Thyroid gland (tissue), 4 donors: ENCODE measurements around the gene SYAP1.

Source experiments
- POLR2A ChIP-seq, 2 donors: fragments of 450-650 bp; IDR thresholded peaks; one replicate each; pipeline ENCODE4 v1.6.1; 2017; ENCODE audit warnings: antibody characterized with exemption in 2 of 2, mild to moderate bottlenecking in 2 of 2, moderate library complexity in 1 of 2
- TF ChIP-seq, protein P1 (sequence below), 6 experiments: fragments of 200-600 bp in 3 of 6; fragments of 450-650 bp in 3 of 6; sonication (generic) in 3 of 6; IDR thresholded peaks; one replicate each; pipeline ENCODE4 v1.5.1; 2016 to 2019; ENCODE audit warnings: antibody characterized with exemption in 6 of 6, mild to moderate bottlenecking in 2 of 6, inconsistent platforms in 1 of 6, moderate library complexity in 1 of 6

- TF ChIP-seq, protein P1, sequence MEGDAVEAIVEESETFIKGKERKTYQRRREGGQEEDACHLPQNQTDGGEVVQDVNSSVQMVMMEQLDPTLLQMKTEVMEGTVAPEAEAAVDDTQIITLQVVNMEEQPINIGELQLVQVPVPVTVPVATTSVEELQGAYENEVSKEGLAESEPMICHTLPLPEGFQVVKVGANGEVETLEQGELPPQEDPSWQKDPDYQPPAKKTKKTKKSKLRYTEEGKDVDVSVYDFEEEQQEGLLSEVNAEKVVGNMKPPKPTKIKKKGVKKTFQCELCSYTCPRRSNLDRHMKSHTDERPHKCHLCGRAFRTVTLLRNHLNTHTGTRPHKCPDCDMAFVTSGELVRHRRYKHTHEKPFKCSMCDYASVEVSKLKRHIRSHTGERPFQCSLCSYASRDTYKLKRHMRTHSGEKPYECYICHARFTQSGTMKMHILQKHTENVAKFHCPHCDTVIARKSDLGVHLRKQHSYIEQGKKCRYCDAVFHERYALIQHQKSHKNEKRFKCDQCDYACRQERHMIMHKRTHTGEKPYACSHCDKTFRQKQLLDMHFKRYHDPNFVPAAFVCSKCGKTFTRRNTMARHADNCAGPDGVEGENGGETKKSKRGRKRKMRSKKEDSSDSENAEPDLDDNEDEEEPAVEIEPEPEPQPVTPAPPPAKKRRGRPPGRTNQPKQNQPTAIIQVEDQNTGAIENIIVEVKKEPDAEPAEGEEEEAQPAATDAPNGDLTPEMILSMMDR (IDR thresholded peaks at IDR 0.05), result no peak
- TF ChIP-seq POLR2A (IDR thresholded peaks at IDR 0.05), result no peak
These were observed 17.6 kb downstream of the SYAP1 start for GRCh38 chrX:16737024-16737423.
